ENCODE results near the gene LRRC40.

The LRRC40 gene

DNA sequence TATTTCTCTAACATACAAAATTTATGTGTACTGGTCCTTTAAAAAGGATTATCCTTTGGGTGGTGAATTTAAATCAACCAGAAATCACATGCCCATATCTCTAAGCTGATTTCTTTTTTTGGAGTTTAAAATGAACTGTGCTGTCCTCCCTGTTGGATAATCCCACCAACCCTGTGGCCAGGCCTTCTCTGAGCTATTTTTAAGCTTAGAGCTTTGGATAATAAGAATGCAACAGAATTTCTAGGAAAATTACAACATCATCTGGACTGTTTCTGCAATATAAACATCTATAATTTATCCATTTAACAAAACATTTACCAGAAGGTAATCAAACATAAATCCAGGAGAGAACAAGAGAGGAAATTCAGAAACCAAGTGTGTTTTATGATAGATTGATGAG lies 88.3 kb downstream of the LRRC40 start:
- DNase-seq: no peak
- peaks cover 6 to 9% of the 10 kb centered on the region in 2 donors for H3K27me3 Mint-ChIP-seq
- no peaks in the 10 kb centered on the region for H3K36me3 Mint-ChIP-seq
- no peaks in the 10 kb centered on the region for H3K4me1 Mint-ChIP-seq
- no peak for ATAC-seq (replicated peaks)
- H3K9me3 Mint-ChIP-seq: no peaks in the 10 kb centered on the region
- H3K27ac Mint-ChIP-seq: no peak overlapping the region
- H3K4me3 Mint-ChIP-seq: no peak overlapping the region

GRCh38 chr1:70115315-70115714 lies 90.1 kb downstream of the LRRC40 start:
- Mint-ChIP-seq H3K4me3 (no peak overlapping the region), H3K27me3 (peaks cover 6 to 11% of the 10 kb centered on the region in 2 donors), H3K27ac (no peak overlapping the region), H3K4me1 (no peaks in the 10 kb centered on the region), H3K9me3 (no peaks in the 10 kb centered on the region), H3K36me3 (no peaks in the 10 kb centered on the region)
- DNase-seq (no peak), ATAC-seq (replicated peaks) (no peak)

DNA sequence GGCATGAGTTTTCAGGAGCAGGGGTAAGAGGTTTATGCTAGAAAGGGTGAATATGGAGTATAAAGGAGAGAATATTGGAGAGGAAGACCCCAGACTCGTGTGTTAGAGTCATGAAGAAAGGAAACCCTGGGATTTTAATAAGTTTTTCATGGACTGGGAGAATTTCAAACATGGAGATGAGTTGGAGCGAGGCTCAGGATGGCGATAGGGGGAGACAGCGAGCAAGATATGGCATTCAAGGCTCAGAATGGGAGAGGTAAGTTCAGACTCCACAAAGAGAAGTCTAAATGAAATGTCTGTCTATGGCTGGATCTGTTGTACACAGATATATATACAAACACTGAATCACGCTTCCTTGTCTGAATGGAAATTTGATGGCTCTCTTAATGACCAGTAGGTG lies 92.5 kb downstream of the LRRC40 start:
- ATAC-seq (replicated peaks): no peak
- DNase-seq: no peak
- Mint-ChIP-seq H3K27me3 (peaks cover 6 to 14% of the 10 kb centered on the region in 2 donors), H3K27ac (no peak overlapping the region), H3K9me3 (no peaks in the 10 kb centered on the region), H3K4me3 (no peak overlapping the region), H3K4me1 (no peaks in the 10 kb centered on the region), H3K36me3 (no peaks in the 10 kb centered on the region)

DNA sequence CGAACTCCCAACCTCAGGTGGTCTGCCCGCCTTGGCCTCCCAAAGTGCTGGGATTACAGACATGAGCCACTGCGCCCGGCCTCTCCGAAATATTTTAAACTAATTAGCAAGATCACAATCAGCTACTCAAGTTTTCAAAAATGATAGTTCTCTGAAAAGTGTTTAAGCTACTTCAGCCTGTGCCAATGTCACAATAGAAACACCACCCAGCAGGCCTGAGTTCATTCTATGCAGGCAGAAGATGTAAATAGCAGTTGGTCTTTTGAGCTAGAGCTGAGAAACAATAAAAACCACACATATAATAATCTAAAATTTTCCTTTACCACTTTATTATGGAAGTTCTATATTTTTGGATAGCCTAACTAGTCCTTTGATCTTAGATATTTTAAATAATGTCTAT lies 96.1 kb downstream of the LRRC40 start:
- Mint-ChIP-seq H3K4me1 (no peaks in the 10 kb centered on the region), H3K4me3 (no peak overlapping the region)

DNA sequence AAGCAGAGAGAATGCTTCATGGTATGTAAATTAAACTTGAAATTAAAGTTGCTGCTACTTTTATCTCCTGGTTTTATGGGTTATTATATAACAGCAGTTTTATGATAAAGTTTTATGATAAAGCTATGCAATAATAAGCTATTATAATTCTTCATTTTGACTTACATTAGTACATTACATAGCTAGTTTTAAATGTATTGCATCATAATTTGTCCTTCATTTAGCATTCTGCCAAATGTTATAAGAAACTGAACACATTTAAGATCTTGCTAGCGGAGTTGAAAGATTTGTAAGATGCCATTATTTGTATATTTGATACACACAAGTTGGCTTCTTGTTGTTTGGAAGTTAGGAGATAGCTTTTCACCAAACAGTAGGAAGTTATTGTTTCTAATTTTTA lies 101.6 kb downstream of the LRRC40 start:
- Mint-ChIP-seq H3K27me3 (no peaks in the 10 kb centered on the region), H3K27ac (no peak overlapping the region), H3K4me1 (no peaks in the 10 kb centered on the region), H3K36me3 (no peaks in the 10 kb centered on the region), H3K4me3 (no peak overlapping the region), H3K9me3 (no peaks in the 10 kb centered on the region)
- DNase-seq (no peak), ATAC-seq (replicated peaks) (no peak)

More for the DNA sequence above, 96.1 kb downstream of the LRRC40 start:
- ATAC-seq (replicated peaks) (no peak), DNase-seq (no peak)
- Mint-ChIP-seq H3K9me3 (no peaks in the 10 kb centered on the region), H3K36me3 (no peaks in the 10 kb centered on the region), H3K27me3 (peaks cover 6 to 14% of the 10 kb centered on the region in 2 donors), H3K27ac (no peak overlapping the region)

DNA sequence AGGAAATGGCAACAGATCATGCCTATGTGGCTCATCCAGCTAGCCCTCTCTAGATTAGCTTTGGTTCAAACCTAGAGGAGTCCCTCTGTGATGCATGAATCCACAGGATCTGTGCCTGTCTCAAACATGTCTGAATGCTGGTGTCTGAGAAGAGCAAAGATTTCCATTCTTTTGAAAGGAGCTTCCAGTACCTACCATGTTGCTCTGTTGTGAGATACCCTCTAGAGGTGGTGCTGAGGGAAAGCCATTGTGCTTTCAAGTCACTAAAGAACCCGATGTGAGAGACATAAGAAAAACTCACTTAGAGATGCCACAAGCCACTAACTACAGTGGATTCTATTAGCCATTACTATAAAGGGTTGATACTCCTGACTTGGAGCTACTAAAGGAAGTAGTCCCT lies 103.6 kb downstream of the LRRC40 start:
- Mint-ChIP-seq H3K36me3 (no peaks in the 10 kb centered on the region), H3K4me3 (no peak overlapping the region), H3K4me1 (no peaks in the 10 kb centered on the region), H3K27ac (no peak overlapping the region), H3K27me3 (no peaks in the 10 kb centered on the region), H3K9me3 (no peaks in the 10 kb centered on the region)
- no peak for DNase-seq
- ATAC-seq (replicated peaks): no peak

- H3K36me3 Mint-ChIP-seq: no peaks in the 10 kb centered on the region
- no peak overlapping the region for H3K4me3 Mint-ChIP-seq
- ATAC-seq (replicated peaks) (no peak), DNase-seq (no peak)
- H3K27ac Mint-ChIP-seq: no peak overlapping the region
- H3K27me3 Mint-ChIP-seq: peaks cover 0 to 4% of the 10 kb centered on the region in 2 donors
- H3K4me1 Mint-ChIP-seq: no peaks in the 10 kb centered on the region
- no peaks in the 10 kb centered on the region for H3K9me3 Mint-ChIP-seq
These were observed 104.1 kb downstream of the LRRC40 start for GRCh38 chr1:70101231-70101630.
